ENCODE data around the gene SLC4A1AP. TPM values are rescaled to one million over a fixed set of nuclear protein-coding genes. Genes with fewer than 3 reads are reported as not detected.

The SLC4A1AP gene
- total and polyA plus RNA-seq, 10 of the 15 experiments (the other 5 are each of a cell fraction or from before 2014, with no cell fraction given): 6.5 to 30.1 (median 21.5) TPM

- no peak overlapping the region for H3K4me2 ChIP-seq (ENCODE audit: control insufficient read depth, insufficient read depth)
- no peak for TF ChIP-seq BCLAF1 (IDR thresholded peaks at IDR 0.05)
- TF ChIP-seq CREB1 (IDR thresholded peaks at IDR 0.05; ENCODE audit: low read depth): no peak
- no peak for TF ChIP-seq IRF4 (IDR thresholded peaks at IDR 0.05; ENCODE audit: low read depth, low read length)
- no peak for TF ChIP-seq ZNF217 (IDR thresholded peaks at IDR 0.05)
- TF ChIP-seq USF1 (IDR thresholded peaks at IDR 0.05; ENCODE audit: borderline replicate concordance, extremely low read length, insufficient read depth, low read depth, low read length): peak; percentile 7
- peak; percentile 39; the same call in 1 of the 3 replicates for ATAC-seq
Measured at GRCh38 chr2:27721884-27722485, 58.3 kb downstream of the SLC4A1AP start.

More at GRCh38 chr2:27721884-27722485, 58.3 kb downstream of the SLC4A1AP start:
- WGBS (ENCODE audit: insufficient coverage, insufficient replicate concordance, low lambda C conversion rate, missing lambda C conversion rate): 4% methylated on average over 2 of the region's 2 CpGs
- FAIRE-seq (no peak), DNase-seq (ENCODE audit: low read depth, low spot score) (no peak)
- no peak overlapping the region for H2AFZ ChIP-seq (ENCODE audit: control insufficient read depth, low read depth, low read length)
- H3K9me3 ChIP-seq (replicated peaks; ENCODE audit: control insufficient read depth, insufficient read depth, low read length): no peaks in the 10 kb centered on the region
- no peak overlapping the region for H3K27ac ChIP-seq (ENCODE audit: control insufficient read depth, insufficient read depth)
- H3K4me3 ChIP-seq: no peak overlapping the region
- H3K79me2 ChIP-seq (ENCODE audit: control insufficient read depth, insufficient read depth, low read length): no peaks in the 10 kb centered on the region
- ChIA-PET POLR2A (no interaction called here), CTCF (interaction anchor here (1.1 to 3.6 kb wide), 6 partner anchors 10 to 733 kb away, joined by 4 to 23 read pairs (median 10); no protein-coding TSS in a partner anchor), RAD21 (ENCODE audit: unreplicated experiment) (interaction anchor here (1.4 kb wide), 1 partner anchor 695 kb away, joined by 3 read pairs; no protein-coding TSS in a partner anchor), SMC1A (ENCODE audit: uncharacterized antibody, unreplicated experiment) (interaction anchor here (0.7 to 1.6 kb wide), 3 partner anchors 9 to 38 kb away, joined by 3 to 7 read pairs (median 3); no protein-coding TSS in a partner anchor)
- no peaks in the 10 kb centered on the region for H4K20me1 ChIP-seq (ENCODE audit: control insufficient read depth, insufficient read depth)
- BruUV-seq (replicated peaks): no TSS peak
- no peak overlapping the region for H3K9ac ChIP-seq (ENCODE audit: control insufficient read depth, insufficient read depth, low read length)
- H3K27me3 ChIP-seq (replicated peaks in 1 of 2; ENCODE audit: control insufficient read depth in 2 of 2, insufficient read depth in 2 of 2, low read length in 1 of 2): no peaks in the 10 kb centered on the region; a peak in 1 of 4 replicates
- in situ Hi-C loops (cut with MboI) (no loop called here), intact Hi-C loops (cut with micrococcal nuclease; ENCODE audit: unreplicated experiment) (no loop called here)
- H3K4me1 ChIP-seq (ENCODE audit: control insufficient read depth, insufficient read depth, low read length): no peaks in the 10 kb centered on the region
- H3K36me3 ChIP-seq (ENCODE audit: control insufficient read depth in 2 of 2, insufficient read depth in 2 of 2, low read length in 1 of 2): no peaks in the 10 kb centered on the region
